GM18907 (cell line): ENCODE results near the gene MAGEA9B.
"Not testable (repeated sequence)": the region's sequence is repeated elsewhere in the genome, so short reads cannot be mapped to it uniquely, and the experiment has no call there.

Experiments used
- ATAC-seq: cut with Tn5 transposase; IDR thresholded peaks from one replicate; pipeline ENCODE4 v1.9.1; 2021; ENCODE audit warnings: mild to moderate bottlenecking, moderate library complexity; ENCODE audit not compliant: unreplicated experiment

MAGEA9B gene

GRCh38 chrX:149572743-149573142 lies 14.5 kb downstream of the MAGEA9B start:
- no peak for ATAC-seq

- no peak for ATAC-seq
Measured at GRCh38 chrX:149571770-149572169, 15.5 kb downstream of the MAGEA9B start.

- no peak for ATAC-seq
Measured at GRCh38 chrX:149570668-149571067, 16.6 kb downstream of the MAGEA9B start.

- ATAC-seq, result no peak
Measured at GRCh38 chrX:149569770-149570169, 17.5 kb downstream of the MAGEA9B start.

- no peak for ATAC-seq
Measured at GRCh38 chrX:149568701-149569296, 18.5 kb downstream of the MAGEA9B start.

- no peak for ATAC-seq
Measured at GRCh38 chrX:149567621-149568417, 19.4 kb downstream of the MAGEA9B start.

- no peak for ATAC-seq
Measured at GRCh38 chrX:149563359-149563758, 23.9 kb downstream of the MAGEA9B start.

- not testable (repeated sequence) for ATAC-seq
Measured at GRCh38 chrX:149555251-149555650, 32.0 kb downstream of the MAGEA9B start.

GRCh38 chrX:149551939-149552248 lies 35.4 kb downstream of the MAGEA9B start:
- not testable (repeated sequence) for ATAC-seq

- not testable (repeated sequence) for ATAC-seq
Measured at GRCh38 chrX:149551245-149551938, 35.9 kb downstream of the MAGEA9B start.

GRCh38 chrX:149550454-149550853 lies 36.8 kb downstream of the MAGEA9B start:
- ATAC-seq, result not testable (repeated sequence)

GRCh38 chrX:149549701-149550100 lies 37.6 kb downstream of the MAGEA9B start, which contains the start of gene HSFX3:
Gene HSFX3 (minus strand): TSS chrX:149549924. CDS start chrX:149549852, 72 bp downstream.
- not testable (repeated sequence) for ATAC-seq

GRCh38 chrX:149547782-149548181 lies 39.5 kb downstream of the MAGEA9B start:
- ATAC-seq, result not testable (repeated sequence)

GRCh38 chrX:149546962-149547361 lies 40.3 kb downstream of the MAGEA9B start:
- not testable (repeated sequence) for ATAC-seq

GRCh38 chrX:149545545-149546543 lies 41.4 kb downstream of the MAGEA9B start:
- peak; percentile 66 for ATAC-seq

GRCh38 chrX:149541521-149542047 lies 45.7 kb downstream of the MAGEA9B start:
- no peak for ATAC-seq

GRCh38 chrX:149540621-149541520 lies 46.4 kb downstream of the MAGEA9B start, which contains the start of gene EOLA1:
Gene EOLA1 (plus strand): TSS chrX:149541012. CDS start chrX:149545631, 4,619 bp downstream.
- ATAC-seq, result peak; percentile 82

GRCh38 chrX:149540131-149540620 lies 47.1 kb downstream of the MAGEA9B start:
- ATAC-seq, result peak; percentile 17
